ENCODE data around the gene RNF166. TPM values are rescaled to one million over a fixed set of nuclear protein-coding genes. Genes with fewer than 3 reads are reported as not detected.

RNF166 gene
- polyA plus RNA-seq, 3 donors = 99.3 to 255 (median 120) TPM

GRCh38 chr16:88698646-88699045, 7.6 kb downstream of the RNF166 start:
- peaks cover 51% of the 10 kb centered on the region for H3K4me1 Mint-ChIP-seq
- peaks cover 54 to 59% of the 10 kb centered on the region in 2 donors for H3K36me3 ChIP-seq (replicated peaks in 1 of 2; ENCODE audit: control insufficient read depth in 1 of 2, insufficient read depth in 2 of 2, low read length in 2 of 2)
- no peak overlapping the region for H3K4me2 ChIP-seq (replicated peaks; ENCODE audit: extremely low read depth, low read length, poor library complexity, severe bottlenecking)

GRCh38 chr16:88697831-88698615, 8.2 kb downstream of the RNF166 start:
- Histone ChIP-seq H3K79me2 (ENCODE audit: insufficient read depth, low read length) (peaks cover 56% of the 10 kb centered on the region), H3K4me2 (replicated peaks; ENCODE audit: extremely low read depth, low read length, poor library complexity, severe bottlenecking) (no peak overlapping the region), H3K36me3 (replicated peaks in 1 of 2; ENCODE audit: control insufficient read depth in 1 of 2, insufficient read depth in 2 of 2, low read length in 2 of 2) (peaks cover 54 to 59% of the 10 kb centered on the region in 2 donors), H4K20me1 (ENCODE audit: insufficient read depth, low read length) (peaks cover 66% of the 10 kb centered on the region), H3K9ac (ENCODE audit: insufficient read depth, low read length, poor library complexity, severe bottlenecking) (no peak overlapping the region), H3K9me3 (replicated peaks in 1 of 2; ENCODE audit: control insufficient read depth in 1 of 2, insufficient read depth in 1 of 2, low read length in 2 of 2) (no peaks in the 10 kb centered on the region), H2AFZ (ENCODE audit: insufficient read depth, low read depth, low read length, poor library complexity, severe bottlenecking) (no peak overlapping the region), H3K27ac (ENCODE audit: low read depth in 1 of 2, low read length in 2 of 2) (peak overlapping the region in 1 of 2 donors; percentile 26), H3K4me3 (replicated peaks in 1 of 3; ENCODE audit: low read depth in 2 of 3, low read length in 3 of 3) (no peak overlapping the region), H3K4me1 (ENCODE audit: control insufficient read depth in 1 of 2, insufficient read depth in 2 of 2, low read length in 2 of 2) (peaks cover 46 to 49% of the 10 kb centered on the region in 2 donors), H3K27me3 (ENCODE audit: control insufficient read depth in 2 of 2, insufficient read depth in 2 of 2, low read length in 2 of 2) (no peaks in the 10 kb centered on the region)
- Mint-ChIP-seq H3K36me3 (peaks cover 54 to 71% of the 10 kb centered on the region in 2 donors), H3K4me1 (peaks cover 50% of the 10 kb centered on the region), H3K27ac (peak overlapping the region in 5 of 7 donors; percentile 46 to 87 (median 54)), H3K4me3 (no peak overlapping the region), H3K9me3 (no peaks in the 10 kb centered on the region), H3K27me3 (ENCODE audit: low read depth in 3 of 3) (no peaks in the 10 kb centered on the region)
- TF ChIP-seq CTCF (IDR thresholded peaks at IDR 0.05) = peak; percentile 22
- intact Hi-C loops (cut with micrococcal nuclease) = no loop called here
- WGBS (ENCODE audit: insufficient coverage) = 91% methylated on average over 35 of the region's 37 CpGs
- DNase-seq = no peak

More at GRCh38 chr16:88698646-88699045, 7.6 kb downstream of the RNF166 start:
- intact Hi-C loops (cut with micrococcal nuclease) = no loop called here
- H4K20me1 ChIP-seq (ENCODE audit: insufficient read depth, low read length) = peaks cover 66% of the 10 kb centered on the region
- no peak for TF ChIP-seq CTCF (IDR thresholded peaks at IDR 0.05)
- H3K27me3 ChIP-seq (ENCODE audit: control insufficient read depth in 2 of 2, insufficient read depth in 2 of 2, low read length in 2 of 2) = no peaks in the 10 kb centered on the region
- H3K27me3 Mint-ChIP-seq (ENCODE audit: low read depth in 3 of 3) = peaks cover 0 to under 1% (median 0%) of the 10 kb centered on the region in 3 donors
- WGBS (ENCODE audit: insufficient coverage) = 97% methylated on average over 24 of the region's 25 CpGs
- no peak overlapping the region for H3K4me3 ChIP-seq (replicated peaks in 1 of 3; ENCODE audit: low read depth in 2 of 3, low read length in 3 of 3)
- H3K27ac Mint-ChIP-seq = peak overlapping the region in 3 of 7 donors; percentile 35 to 54 (median 46)
- H3K27ac ChIP-seq (ENCODE audit: low read depth in 1 of 2, low read length in 2 of 2) = peak overlapping the region in 1 of 2 donors; percentile 20
- no peak for DNase-seq
- H3K79me2 ChIP-seq (ENCODE audit: insufficient read depth, low read length) = peaks cover 62% of the 10 kb centered on the region
- H3K4me1 ChIP-seq (ENCODE audit: control insufficient read depth in 1 of 2, insufficient read depth in 2 of 2, low read length in 2 of 2) = peaks cover 49 to 50% of the 10 kb centered on the region in 2 donors
- no peak overlapping the region for H2AFZ ChIP-seq (ENCODE audit: insufficient read depth, low read depth, low read length, poor library complexity, severe bottlenecking)
- no peak overlapping the region for H3K4me3 Mint-ChIP-seq
- H3K36me3 Mint-ChIP-seq = peaks cover 57 to 75% of the 10 kb centered on the region in 2 donors
- H3K9ac ChIP-seq (ENCODE audit: insufficient read depth, low read length, poor library complexity, severe bottlenecking) = no peak overlapping the region
- H3K9me3 Mint-ChIP-seq = no peaks in the 10 kb centered on the region
- H3K9me3 ChIP-seq (replicated peaks in 1 of 2; ENCODE audit: control insufficient read depth in 1 of 2, insufficient read depth in 1 of 2, low read length in 2 of 2) = no peaks in the 10 kb centered on the region

Measured in CD14-positive monocyte (primary cell).